Endothelial cell (in vitro differentiated cells): Measurements from ENCODE around the gene TECRL. TPM values are rescaled to one million over a fixed set of nuclear protein-coding genes. Genes with fewer than 3 reads are reported as not detected.

Source experiments
- DNase-seq: peaks from one replicate; pipeline ENCODE4 v3.0.0; 2021; ENCODE audit warnings: low spot score
- H3K27ac Mint-ChIP-seq: one replicate; pipeline ENCODE4 v1.8.0; 2021; ENCODE audit warnings: mixed read lengths, inconsistent platforms; ENCODE audit not compliant: unreplicated experiment
- H3K27me3 Mint-ChIP-seq: one replicate; pipeline ENCODE4 v1.8.0; 2021; ENCODE audit warnings: mild to moderate bottlenecking, moderate library complexity, mixed read lengths, inconsistent platforms; ENCODE audit not compliant: unreplicated experiment
- H3K36me3 Mint-ChIP-seq: one replicate; pipeline ENCODE4 v1.8.0; 2021; ENCODE audit warnings: mild to moderate bottlenecking, low read depth, mixed read lengths, inconsistent platforms; ENCODE audit not compliant: unreplicated experiment
- H3K4me1 Mint-ChIP-seq: one replicate; pipeline ENCODE4 v1.8.0; 2021; ENCODE audit warnings: mild to moderate bottlenecking, mixed read lengths, inconsistent platforms; ENCODE audit not compliant: unreplicated experiment
- H3K4me3 Mint-ChIP-seq: one replicate; pipeline ENCODE4 v1.8.0; 2021; ENCODE audit warnings: mild to moderate bottlenecking, mixed read lengths, inconsistent platforms; ENCODE audit not compliant: unreplicated experiment
- H3K9me3 Mint-ChIP-seq: one replicate; pipeline ENCODE4 v1.8.0; 2021; ENCODE audit warnings: mixed read lengths, inconsistent platforms; ENCODE audit not compliant: unreplicated experiment
- CTCF ChIP-seq: fragments of 200-600 bp; sonication (generic); IDR thresholded peaks from one replicate; pipeline ENCODE4 v1.5.0; 2021; ENCODE audit warnings: antibody characterized with exemption; ENCODE audit not compliant: unreplicated experiment
- total RNA-seq: library from RNA; stranded (reverse); fragmentation: NEBNext Ultra II Directional; extraction: Animal tissue kit (Norgen Biotek cat#: 25700); gene quantifications from one replicate; pipeline ENCODE4 v1.2.1, GENCODE V29; 2021; ENCODE audit not compliant: unreplicated experiment

TECRL gene
- total RNA-seq, 1 donor from 2014 or later, result not detected

- Mint-ChIP-seq H3K4me1 (no peaks in the 10 kb centered on the region), H3K27ac (no peak overlapping the region), H3K36me3 (no peaks in the 10 kb centered on the region), H3K9me3 (no peaks in the 10 kb centered on the region), H3K4me3 (no peak overlapping the region), H3K27me3 (no peaks in the 10 kb centered on the region)
- DNase-seq, result no peak
- no peak for TF ChIP-seq CTCF
Observed at GRCh38 chr4:64305565-64306254, 103.5 kb downstream of the TECRL start.

- no peaks in the 10 kb centered on the region for H3K27me3 Mint-ChIP-seq
- TF ChIP-seq CTCF, result no peak
- H3K4me1 Mint-ChIP-seq, result no peaks in the 10 kb centered on the region
- DNase-seq, result no peak
- H3K27ac Mint-ChIP-seq, result no peak overlapping the region
- no peak overlapping the region for H3K4me3 Mint-ChIP-seq
- no peaks in the 10 kb centered on the region for H3K9me3 Mint-ChIP-seq
- peaks cover 3% of the 10 kb centered on the region for H3K36me3 Mint-ChIP-seq
Observed at GRCh38 chr4:64272432-64272831, 136.8 kb downstream of the TECRL start.

- Mint-ChIP-seq H3K9me3 (no peaks in the 10 kb centered on the region), H3K27me3 (no peaks in the 10 kb centered on the region), H3K4me1 (no peaks in the 10 kb centered on the region), H3K4me3 (no peak overlapping the region), H3K27ac (no peak overlapping the region), H3K36me3 (peaks cover 3% of the 10 kb centered on the region)
- TF ChIP-seq CTCF, result no peak
- DNase-seq, result no peak
Observed at GRCh38 chr4:64271601-64272081, 137.6 kb downstream of the TECRL start.

GRCh38 chr4:64266669-64267068 is 142.6 kb downstream of the TECRL start:
- Mint-ChIP-seq H3K4me3 (no peak overlapping the region), H3K27ac (no peak overlapping the region), H3K9me3 (no peaks in the 10 kb centered on the region), H3K27me3 (no peaks in the 10 kb centered on the region), H3K36me3 (peaks cover 3% of the 10 kb centered on the region), H3K4me1 (no peaks in the 10 kb centered on the region)
- TF ChIP-seq CTCF, result no peak
- DNase-seq, result no peak

- DNase-seq, result no peak
- no peak overlapping the region for H3K27ac Mint-ChIP-seq
- H3K27me3 Mint-ChIP-seq, result no peaks in the 10 kb centered on the region
- no peaks in the 10 kb centered on the region for H3K4me1 Mint-ChIP-seq
- no peak overlapping the region for H3K4me3 Mint-ChIP-seq
- no peaks in the 10 kb centered on the region for H3K9me3 Mint-ChIP-seq
- peaks cover 2% of the 10 kb centered on the region for H3K36me3 Mint-ChIP-seq
- no peak for TF ChIP-seq CTCF
Observed at GRCh38 chr4:64266263-64266662, 143.0 kb downstream of the TECRL start.
